GM12892 (cell line): ENCODE measurements around the gene CBX4.
"Not testable (repeated sequence)": the region's sequence is repeated elsewhere in the genome, so short reads cannot be mapped to it uniquely, and the experiment has no call there.

Experiments
- DNase-seq: peaks from one replicate; pipeline ENCODE4 v3.0.0; 2011; ENCODE audit not compliant: insufficient read length
- FAIRE-seq: peaks from 2 replicates; lab custom pipeline; 2011; peaks lifted over from hg19 to GRCh38; lab: Jason Lieb, UNC
- POLR2A ChIP-seq: IDR thresholded peaks from 2 replicates; pipeline ENCODE4 v1.6.1; 2011; ENCODE audit warnings: low read depth, low read length, control low read depth
- POLR2AphosphoS5 ChIP-seq: IDR thresholded peaks from 2 replicates; pipeline ENCODE4 v1.6.1; 2011; ENCODE audit warnings: low read depth, low read length, control low read depth
- TAF1 ChIP-seq: IDR thresholded peaks from 2 replicates; pipeline ENCODE4 v1.6.1; 2011; ENCODE audit warnings: low read depth, mild to moderate bottlenecking, control low read depth, low read length, borderline replicate concordance

Gene CBX4

DNA sequence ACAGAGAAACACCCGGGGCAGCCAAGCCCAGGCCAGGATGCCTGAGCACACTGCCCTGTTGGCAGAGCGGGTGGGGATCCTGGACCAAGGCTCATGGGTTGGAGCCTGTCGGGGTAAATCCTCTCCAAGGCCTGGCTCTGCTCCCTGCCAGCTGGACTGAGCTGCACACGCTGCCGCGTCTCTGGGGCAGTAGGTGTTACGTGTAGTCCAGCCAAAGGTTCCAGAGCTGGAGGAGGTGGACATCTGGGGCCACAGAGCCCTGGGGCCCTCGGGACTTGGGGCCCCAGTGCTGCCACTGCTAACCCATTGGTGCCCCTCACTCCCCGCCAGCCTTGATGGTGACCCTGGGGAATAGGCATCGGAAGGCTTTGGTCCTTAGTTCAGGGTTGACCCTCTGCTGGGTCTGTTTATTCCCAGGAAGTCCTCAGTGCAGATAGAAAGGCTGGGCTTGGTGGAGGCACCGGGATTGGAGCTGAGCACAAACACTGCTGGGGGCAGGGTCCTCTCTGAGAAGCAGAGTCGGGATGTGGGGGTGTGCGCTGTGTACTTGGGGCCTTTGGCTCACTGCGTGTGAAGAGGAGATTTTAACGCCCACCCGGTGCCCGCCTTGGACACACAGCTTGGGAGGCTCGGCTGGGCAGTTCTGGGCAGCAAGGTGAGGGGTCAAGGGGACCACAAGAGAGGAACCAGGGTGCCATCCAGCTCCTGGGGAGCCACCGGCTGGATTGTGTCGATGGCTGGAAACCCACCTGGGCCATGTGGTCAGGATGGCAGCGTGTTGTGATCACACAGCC, 16.3 kb upstream of the CBX4 start:
- FAIRE-seq: no peak
- no peak for DNase-seq
- TF ChIP-seq TAF1: no peak
- TF ChIP-seq POLR2AphosphoS5: no peak
- TF ChIP-seq POLR2A: no peak

DNA sequence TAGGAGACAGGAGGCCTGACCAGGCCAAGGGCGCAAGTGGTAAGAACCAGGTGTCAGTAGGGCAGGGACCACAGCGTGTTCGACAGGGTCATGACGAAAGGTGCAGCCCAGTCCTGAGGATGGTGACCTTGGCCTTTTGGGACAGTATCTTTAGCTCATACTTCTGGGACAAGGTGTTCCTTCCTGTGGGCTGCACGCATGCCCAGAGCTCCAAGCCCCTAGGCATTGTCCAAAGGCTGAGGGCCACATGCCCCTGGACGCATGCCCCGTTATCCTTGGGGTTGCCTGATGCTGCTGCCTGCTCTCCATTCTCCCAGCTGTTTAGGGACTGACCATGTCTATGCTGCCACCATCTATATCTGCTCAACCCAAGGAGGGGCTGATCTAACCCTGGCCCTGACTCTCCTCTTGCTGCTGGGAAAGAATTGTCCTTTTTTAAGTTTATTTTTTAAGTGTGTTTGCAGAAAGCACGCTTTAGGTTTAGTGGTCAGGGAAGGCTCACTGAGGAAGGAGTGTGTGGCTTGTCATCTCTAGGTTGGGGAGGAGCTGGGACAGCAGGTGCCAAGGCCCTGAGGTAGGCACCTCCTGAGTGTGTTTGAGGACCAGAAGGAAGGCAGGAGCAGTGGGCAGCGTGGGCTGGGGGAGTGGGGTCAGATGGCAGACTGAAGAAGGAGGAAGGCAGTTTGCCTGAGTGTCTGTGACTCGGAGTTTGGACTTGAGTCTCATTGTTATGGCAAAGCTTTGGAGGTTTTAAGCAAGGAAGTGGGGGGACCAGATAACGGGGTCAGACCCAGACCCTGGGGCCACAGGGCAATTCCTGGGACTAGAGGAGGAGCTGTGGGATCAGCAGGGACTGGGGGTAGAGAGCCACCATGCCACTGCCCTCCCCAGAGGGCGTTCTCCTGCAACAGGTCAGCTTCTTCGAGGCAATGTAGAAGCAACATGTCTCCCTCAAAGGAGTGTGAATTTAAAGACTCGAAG, 15.1 kb upstream of the CBX4 start:
- TF ChIP-seq TAF1: no peak
- no peak for TF ChIP-seq POLR2AphosphoS5
- TF ChIP-seq POLR2A: no peak
- FAIRE-seq (peak; percentile 62), DNase-seq (no peak)

DNA sequence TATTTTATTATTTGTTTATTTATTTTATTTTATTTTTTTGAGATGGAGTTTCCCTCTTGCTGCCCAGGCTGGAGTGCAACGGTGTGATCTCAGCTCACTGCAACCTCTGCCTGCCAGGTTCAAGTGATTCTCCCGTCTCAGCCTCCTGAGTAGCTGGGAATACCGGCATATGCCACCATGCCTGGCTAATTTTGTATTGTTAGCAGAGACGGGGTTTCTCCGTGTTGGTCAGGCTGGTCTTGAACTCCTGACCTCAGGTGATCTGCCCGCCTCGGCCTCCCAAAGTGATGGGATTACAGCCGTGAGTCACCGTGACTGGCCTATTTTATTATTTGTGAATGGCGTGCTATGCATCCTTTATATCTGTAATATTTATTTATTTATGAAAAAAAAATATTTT, 13.9 kb upstream of the CBX4 start:
- FAIRE-seq, DNase-seq: not testable (repeated sequence)

- no peak for DNase-seq
- TF ChIP-seq POLR2A (no peak), TAF1 (no peak)
- peak; percentile 5 for FAIRE-seq
These were observed 13.5 kb upstream of the CBX4 start for GRCh38 chr17:79852748-79853147.

DNA sequence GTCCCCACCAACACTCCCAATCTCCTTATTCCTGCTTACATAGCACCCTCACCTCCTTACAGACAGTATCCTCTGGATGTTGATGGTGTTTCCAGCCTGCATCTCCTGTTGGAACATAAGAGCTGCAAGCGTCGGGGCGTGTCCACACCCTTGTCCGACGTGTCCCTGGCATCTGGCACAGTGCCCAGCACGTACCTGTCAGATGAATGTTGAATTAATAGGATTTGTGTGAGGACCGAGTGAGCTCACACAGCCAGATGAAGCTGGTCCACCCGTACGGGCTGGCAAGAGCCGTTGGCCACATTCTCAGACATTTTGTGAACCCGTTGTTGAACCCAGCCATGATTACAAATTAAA, 12.2 kb upstream of the CBX4 start:
- TF ChIP-seq POLR2A: no peak
- TF ChIP-seq POLR2AphosphoS5: no peak
- TF ChIP-seq TAF1: no peak
- FAIRE-seq (no peak), DNase-seq (no peak)

GRCh38 chr17:79850571-79851460, 11.6 kb upstream of the CBX4 start:
- TF ChIP-seq TAF1 (no peak), POLR2AphosphoS5 (no peak), POLR2A (no peak)
- no peak for DNase-seq
- FAIRE-seq: no peak

GRCh38 chr17:79849953-79850352, 10.7 kb upstream of the CBX4 start:
- no peak for FAIRE-seq
- no peak for DNase-seq
- TF ChIP-seq TAF1 (no peak), POLR2A (no peak), POLR2AphosphoS5 (no peak)

- FAIRE-seq: no peak
- no peak for DNase-seq
- TF ChIP-seq TAF1 (no peak), POLR2AphosphoS5 (no peak)
These were observed 9.1 kb upstream of the CBX4 start for GRCh38 chr17:79848370-79848766.

- no peak for DNase-seq
- FAIRE-seq: no peak
- TF ChIP-seq POLR2A (no peak), TAF1 (no peak), POLR2AphosphoS5 (no peak)
These were observed 8.6 kb upstream of the CBX4 start for GRCh38 chr17:79847698-79848369.

DNA sequence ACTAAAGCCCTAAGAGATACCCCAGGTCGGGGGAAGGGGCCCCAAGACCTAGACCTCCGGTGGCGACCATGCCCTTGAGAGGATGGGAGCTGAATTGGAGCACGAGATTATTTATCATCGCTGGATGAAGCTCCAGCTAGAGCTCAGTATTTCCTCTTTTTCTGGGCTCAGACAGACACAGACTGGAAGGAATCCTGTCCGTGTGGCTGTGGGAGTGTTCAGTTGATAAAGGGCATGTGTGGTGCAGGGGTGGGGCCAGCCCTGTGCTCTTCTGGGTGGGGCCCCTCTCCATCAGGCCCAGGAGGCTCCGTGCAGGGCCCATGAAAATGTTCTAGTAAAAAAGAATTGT, 6.3 kb upstream of the CBX4 start:
- TF ChIP-seq TAF1: no peak
- TF ChIP-seq POLR2A: no peak
- no peak for TF ChIP-seq POLR2AphosphoS5
- no peak for FAIRE-seq
- no peak for DNase-seq

DNA sequence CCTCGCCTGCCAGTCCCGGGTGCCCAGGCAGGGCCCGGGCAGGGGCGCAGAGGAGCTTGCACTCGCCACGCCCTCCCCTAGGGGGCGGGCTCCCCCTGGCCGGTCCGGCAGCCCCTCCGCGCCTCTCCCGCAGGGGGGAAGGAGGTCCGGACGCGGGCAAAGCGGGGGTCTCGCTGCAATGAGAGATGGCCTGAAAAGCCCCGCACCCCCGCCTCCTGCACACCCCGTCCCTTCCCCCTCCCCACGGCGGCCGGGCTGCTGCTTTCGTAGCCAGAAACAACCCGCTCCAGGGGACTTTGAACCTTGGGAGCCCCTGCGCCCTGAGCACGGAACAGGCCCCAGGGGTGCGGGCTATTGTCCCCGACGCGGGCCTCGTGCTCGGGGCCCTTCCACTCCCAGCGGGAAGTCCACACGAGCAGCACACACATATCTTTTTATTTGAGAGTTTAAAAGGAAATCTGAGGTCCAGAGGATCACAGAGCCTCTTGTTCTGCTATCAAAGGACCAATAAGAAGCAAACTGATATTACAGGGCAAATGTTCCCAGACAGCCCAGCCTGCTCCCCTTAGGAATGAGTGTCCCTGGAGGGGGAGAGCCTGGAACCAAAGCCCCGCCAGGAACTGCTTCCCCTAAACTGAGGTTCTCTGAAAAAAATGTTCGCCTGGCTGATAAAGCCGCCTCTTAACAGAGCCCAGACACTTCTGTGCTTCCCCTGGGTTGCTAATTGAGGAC, 5.8 kb upstream of the CBX4 start:
- peak; percentile 38 for FAIRE-seq
- TF ChIP-seq POLR2AphosphoS5: no peak
- TF ChIP-seq POLR2A: no peak
- no peak for TF ChIP-seq TAF1
- DNase-seq: peak; percentile 86
